ENCODE data around the gene COPS4. TPM values are rescaled to one million over a fixed set of nuclear protein-coding genes. Genes with fewer than 3 reads are reported as not detected.
"Not testable (repeated sequence)": the region's sequence is repeated elsewhere in the genome, so short reads cannot be mapped to it uniquely, and the experiment has no call there.

The COPS4 gene
- total RNA-seq (2014; rRNA removed) (49.5 and 58.3 TPM in 2 replicates), Bru-seq, nascent RNA (percentile 71 among the genes with signal in this experiment), BruChase-seq, experiment 1, labeled RNA remaining after a 6-hour chase (percentile 77 among the genes with signal in this experiment), BruChase-seq, experiment 2, labeled RNA remaining after a 2-hour chase (percentile 72 among the genes with signal in this experiment)
- long read RNA-seq, transcript COPS4-201 (10 exons, 1,744 nt): major isoform, 71 of 102 reads
- long read RNA-seq, partial matches to known transcripts: 1 of 102 reads
- long read RNA-seq, other reads (novel, unspliced or antisense): 26 of 102 reads

DNA sequence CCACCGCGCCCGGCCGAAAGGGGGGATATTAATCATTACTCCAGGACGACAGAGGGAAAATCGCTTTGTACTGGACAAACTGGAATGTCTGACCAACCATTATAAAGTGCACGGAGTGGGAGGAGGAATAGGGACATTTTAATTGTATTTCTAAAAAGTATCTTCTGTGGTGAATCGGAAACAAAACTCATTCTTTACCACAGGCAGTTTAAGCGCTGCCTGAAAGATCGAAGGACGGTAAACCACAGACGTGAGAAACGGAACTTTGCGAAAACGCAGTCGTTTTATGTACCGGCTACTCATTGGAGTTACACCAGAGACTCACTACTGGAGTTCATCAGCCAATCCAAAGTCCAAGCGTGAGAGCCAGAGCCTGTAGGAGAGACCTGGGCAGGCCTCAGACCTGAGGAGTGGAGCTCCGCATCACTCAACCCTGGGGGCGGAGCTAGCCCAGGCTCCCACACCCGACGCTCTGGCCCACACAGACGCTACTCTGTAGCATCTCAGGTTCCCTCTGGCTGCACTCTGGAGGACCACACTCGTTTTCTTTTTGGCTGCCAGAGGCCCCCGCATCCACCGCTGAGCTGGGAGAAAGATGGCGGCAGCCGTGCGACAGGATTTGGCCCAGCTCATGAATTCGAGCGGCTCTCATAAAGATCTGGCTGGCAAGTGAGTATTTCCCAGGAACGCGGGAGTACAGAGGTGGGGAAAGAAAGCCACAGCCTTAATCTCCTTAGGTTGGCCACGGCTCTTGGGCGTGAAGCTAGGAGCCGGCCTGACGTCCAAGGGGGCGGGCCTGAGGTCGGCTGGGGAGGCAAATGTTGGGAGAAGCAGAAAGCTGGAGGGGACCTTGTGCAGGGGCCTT, at the start of gene COPS4:
TSS of gene COPS4 (plus strand) at position 554 of the 865 bp plus-strand sequence. CDS start at position 596, 42 bp downstream.
- H4K20me1 ChIP-seq (ENCODE audit: low read length): no peaks in the 10 kb centered on the region
- H3K4me2 ChIP-seq (ENCODE audit: low read length): peak within 1 kb of the TSS; percentile 82
- no peaks in the 10 kb centered on the region for H3K27me3 ChIP-seq (ENCODE audit: low read length)
- no TSS peak for BruUV-seq (replicated peaks)
- no peaks in the 10 kb centered on the region for H3K9me3 ChIP-seq (ENCODE audit: low read length)
- ChIA-PET POLR2A (ENCODE audit: unreplicated experiment) (interaction anchor here (0.5 to 1.2 kb wide), 7 partner anchors 21 to 415 kb away, joined by 3 to 19 read pairs (median 8); partner anchors contain the start of gene LIN54), CTCF (interaction anchor here (0.6 to 1.1 kb wide), 3 partner anchors 24 to 572 kb away, joined by 3 to 5 read pairs (median 3); no protein-coding TSS in a partner anchor)
- H3K9ac ChIP-seq (ENCODE audit: low read length): peak within 1 kb of the TSS; percentile 87
- TF ChIP-seq EZH2 (IDR thresholded peaks at IDR 0.05; ENCODE audit: low read length, unreplicated experiment): no peak
- TF ChIP-seq, protein P1, sequence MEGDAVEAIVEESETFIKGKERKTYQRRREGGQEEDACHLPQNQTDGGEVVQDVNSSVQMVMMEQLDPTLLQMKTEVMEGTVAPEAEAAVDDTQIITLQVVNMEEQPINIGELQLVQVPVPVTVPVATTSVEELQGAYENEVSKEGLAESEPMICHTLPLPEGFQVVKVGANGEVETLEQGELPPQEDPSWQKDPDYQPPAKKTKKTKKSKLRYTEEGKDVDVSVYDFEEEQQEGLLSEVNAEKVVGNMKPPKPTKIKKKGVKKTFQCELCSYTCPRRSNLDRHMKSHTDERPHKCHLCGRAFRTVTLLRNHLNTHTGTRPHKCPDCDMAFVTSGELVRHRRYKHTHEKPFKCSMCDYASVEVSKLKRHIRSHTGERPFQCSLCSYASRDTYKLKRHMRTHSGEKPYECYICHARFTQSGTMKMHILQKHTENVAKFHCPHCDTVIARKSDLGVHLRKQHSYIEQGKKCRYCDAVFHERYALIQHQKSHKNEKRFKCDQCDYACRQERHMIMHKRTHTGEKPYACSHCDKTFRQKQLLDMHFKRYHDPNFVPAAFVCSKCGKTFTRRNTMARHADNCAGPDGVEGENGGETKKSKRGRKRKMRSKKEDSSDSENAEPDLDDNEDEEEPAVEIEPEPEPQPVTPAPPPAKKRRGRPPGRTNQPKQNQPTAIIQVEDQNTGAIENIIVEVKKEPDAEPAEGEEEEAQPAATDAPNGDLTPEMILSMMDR (conservative IDR thresholded peaks at IDR 0.05; ENCODE audit: low read depth, low read length): no peak
- TF ChIP-seq EZH2phosphoT487 (IDR thresholded peaks at IDR 0.05; ENCODE audit: borderline replicate concordance, low read length): no peak
- peaks cover 48% of the 10 kb centered on the region for H3K79me2 ChIP-seq (ENCODE audit: low read length)
- peaks cover 19% of the 10 kb centered on the region for H3K4me1 ChIP-seq (ENCODE audit: insufficient read depth, low read length)
- no peaks in the 10 kb centered on the region for H3F3A ChIP-seq (ENCODE audit: low read length, unreplicated experiment)
- H3K27ac ChIP-seq (ENCODE audit: low read length): peak within 1 kb of the TSS; percentile 82
- H3K4me3 ChIP-seq (ENCODE audit: low read length): peak within 1 kb of the TSS; percentile 98
- DNase-seq (peak; percentile 98), ATAC-seq (peak; percentile 97)
- H3K36me3 ChIP-seq (ENCODE audit: low read depth, low read length): no peaks in the 10 kb centered on the region
- no peaks in the 10 kb centered on the region for H3K9me2 ChIP-seq (replicated peaks; ENCODE audit: low read length)
- intact Hi-C loops (cut with micrococcal nuclease): loop anchor here (1.0 to 10.0 kb wide), 2 partner anchors 22 to 660 kb away; partner anchors contain the start of gene HNRNPD
- peak within 1 kb of the TSS; percentile 93 for H2AFZ ChIP-seq (ENCODE audit: low read length)

- H2AFZ ChIP-seq (ENCODE audit: low read length); H3K9me2 ChIP-seq (replicated peaks; ENCODE audit: low read length); BruUV-seq (replicated peaks); H4K20me1 ChIP-seq (ENCODE audit: low read length); H3K9ac ChIP-seq (ENCODE audit: low read length); CTCF ChIA-PET; ATAC-seq; H3K9me3 ChIP-seq (ENCODE audit: low read length); H3K36me3 ChIP-seq (ENCODE audit: low read depth, low read length); H3K4me1 ChIP-seq (ENCODE audit: insufficient read depth, low read length); H3K4me2 ChIP-seq (ENCODE audit: low read length); intact Hi-C loops (cut with micrococcal nuclease); POLR2A ChIA-PET (ENCODE audit: unreplicated experiment); H3K4me3 ChIP-seq (ENCODE audit: low read length); DNase-seq; H3K27ac ChIP-seq (ENCODE audit: low read length); H3K27me3 ChIP-seq (ENCODE audit: low read length); H3F3A ChIP-seq (ENCODE audit: low read length, unreplicated experiment): not testable (repeated sequence)
- H3K79me2 ChIP-seq (ENCODE audit: low read length): peaks cover 52% of the 10 kb centered on the region
These were observed 47.5 kb upstream of the COPS4 start for GRCh38 chr4:82987519-82987918.

- ATAC-seq (no peak; the same call in 1 of the 2 replicates), DNase-seq (peak; percentile 19)
- no peaks in the 10 kb centered on the region for H3K9me2 ChIP-seq (replicated peaks; ENCODE audit: low read length)
- no peaks in the 10 kb centered on the region for H3K27me3 ChIP-seq (ENCODE audit: low read length)
- no peak overlapping the region for H3K27ac ChIP-seq (ENCODE audit: low read length)
- H3K79me2 ChIP-seq (ENCODE audit: low read length): peaks cover 52% of the 10 kb centered on the region
- no peak overlapping the region for H3K9ac ChIP-seq (ENCODE audit: low read length)
- intact Hi-C loops (cut with micrococcal nuclease): no loop called here
- no peaks in the 10 kb centered on the region for H3F3A ChIP-seq (ENCODE audit: low read length, unreplicated experiment)
- H3K9me3 ChIP-seq (ENCODE audit: low read length): no peaks in the 10 kb centered on the region
- no peak overlapping the region for H3K4me2 ChIP-seq (ENCODE audit: low read length)
- TF ChIP-seq EZH2phosphoT487 (IDR thresholded peaks at IDR 0.05; ENCODE audit: borderline replicate concordance, low read length) (no peak), EZH2 (IDR thresholded peaks at IDR 0.05; ENCODE audit: low read length, unreplicated experiment) (no peak)
- TF ChIP-seq, protein P1 (conservative IDR thresholded peaks at IDR 0.05; ENCODE audit: low read depth, low read length): no peak
- CTCF ChIA-PET: no interaction called here
- POLR2A ChIA-PET (ENCODE audit: unreplicated experiment): no interaction called here
- no peak overlapping the region for H3K4me3 ChIP-seq (ENCODE audit: low read length)
- no peaks in the 10 kb centered on the region for H3K4me1 ChIP-seq (ENCODE audit: insufficient read depth, low read length)
- H3K36me3 ChIP-seq (ENCODE audit: low read depth, low read length): peaks cover 4% of the 10 kb centered on the region; the same call in 1 of the 2 replicates
- H2AFZ ChIP-seq (ENCODE audit: low read length): no peak overlapping the region
- no TSS peak for BruUV-seq (replicated peaks)
- H4K20me1 ChIP-seq (ENCODE audit: low read length): no peaks in the 10 kb centered on the region
These were observed 46.6 kb upstream of the COPS4 start for GRCh38 chr4:82988323-82988832.
